ENCODE measurements around the gene EXOC3. TPM values are rescaled to one million over a fixed set of nuclear protein-coding genes. Genes with fewer than 3 reads are reported as not detected.
A peak's percentile ranks its signal among the peaks of the same experiment; 100 is the strongest.
"Not testable (repeated sequence)": the region's sequence is repeated elsewhere in the genome, so short reads cannot be mapped to it uniquely, and the experiment has no call there.

The EXOC3 gene
- total and polyA plus RNA-seq, 2 experiments from 2014 or later: 39.9 to 40.9 TPM

DNA sequence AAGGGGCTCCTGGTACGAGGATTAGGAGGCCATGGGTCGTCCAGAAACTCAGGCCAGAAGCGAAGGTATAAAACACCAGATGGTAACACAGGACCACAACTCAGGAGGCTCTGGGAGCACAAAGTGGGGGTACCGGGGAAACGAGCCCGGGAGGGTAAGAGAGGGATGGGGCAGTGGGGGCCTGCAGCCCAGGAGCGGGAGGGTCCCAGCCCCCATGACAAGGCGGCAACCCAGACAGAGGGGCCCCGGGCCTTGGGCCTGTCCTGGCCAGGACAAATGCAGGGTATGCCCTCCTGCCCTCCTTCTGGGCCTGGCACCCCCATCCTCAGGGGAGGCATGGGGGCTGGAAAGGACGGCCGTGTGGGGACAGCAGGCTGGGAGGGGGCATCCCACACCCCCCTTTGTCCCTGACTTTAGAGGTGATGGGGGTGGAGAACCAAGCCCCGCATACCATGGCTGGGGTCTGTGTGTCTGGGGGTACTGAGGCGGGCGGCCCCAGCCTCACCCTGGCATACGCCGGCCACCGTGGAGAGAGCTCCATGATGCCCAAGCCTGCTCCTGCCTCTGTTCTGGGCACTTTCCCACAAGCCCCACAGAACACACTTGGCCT is 47.0 kb upstream of the EXOC3 start:
- Histone ChIP-seq H3K4me1 (ENCODE audit: insufficient read depth) (peaks cover 48% of the 10 kb centered on the region), H3K79me2 (ENCODE audit: insufficient read depth) (peaks cover 11% of the 10 kb centered on the region), H3K27me3 (replicated peaks; ENCODE audit: insufficient read depth) (no peaks in the 10 kb centered on the region), H3K27ac (peak overlapping the region; percentile 91), H3K9me3 (ENCODE audit: low read depth) (no peaks in the 10 kb centered on the region), H2AFZ (no peak overlapping the region), H3K4me2 (ENCODE audit: unreplicated experiment) (peak overlapping the region; percentile 11), H4K20me1 (ENCODE audit: insufficient read depth) (no peaks in the 10 kb centered on the region), H3F3A (ENCODE audit: insufficient read depth) (peaks cover 26% of the 10 kb centered on the region), H3K9me2 (ENCODE audit: insufficient read depth) (no peaks in the 10 kb centered on the region), H3K36me3 (ENCODE audit: low read depth) (no peaks in the 10 kb centered on the region), H3K4me3 (no peak overlapping the region), H3K9ac (peak overlapping the region; percentile 81)
- DNase-seq: no peak
- WGBS, 2 experiments (ENCODE audit: low coverage in 1 of 2, low lambda C conversion rate in 2 of 2, missing lambda C conversion rate in 2 of 2): 87 to 88% methylated on average over 14 to 17 of the region's 17 CpGs
- in situ Hi-C loops (cut with MboI): no loop called here
- no peak for TF ChIP-seq EZH2 (IDR thresholded peaks at IDR 0.05; ENCODE audit: insufficient read depth, poor library complexity, severe bottlenecking)
- TF ChIP-seq EZH2phosphoT487 (IDR thresholded peaks at IDR 0.05; ENCODE audit: insufficient read depth, low read depth): no peak

DNA sequence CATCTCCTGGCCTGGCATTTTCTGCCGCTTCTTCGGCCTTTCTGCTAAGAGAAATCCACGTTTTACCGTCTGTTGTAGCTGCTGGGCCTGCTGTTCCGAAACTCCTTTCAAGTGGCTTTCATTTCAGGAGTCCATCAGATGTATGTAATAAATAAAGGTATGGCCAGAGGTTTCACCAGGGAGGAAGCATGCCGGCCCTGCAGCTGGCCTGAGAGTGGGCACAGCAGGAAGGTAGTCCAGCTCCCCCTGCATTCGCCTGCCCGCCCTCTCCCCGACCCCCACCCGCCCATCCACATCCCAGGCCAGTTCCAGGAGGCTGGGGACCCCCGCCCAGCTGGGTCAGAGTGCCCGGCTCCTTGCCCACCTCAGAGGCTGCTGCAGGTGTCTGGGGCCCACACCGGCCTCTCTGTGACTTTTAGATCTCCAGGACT is 46.4 kb upstream of the EXOC3 start:
- H2AFZ ChIP-seq: no peak overlapping the region
- H3K27me3 ChIP-seq (replicated peaks; ENCODE audit: insufficient read depth): no peaks in the 10 kb centered on the region
- no peaks in the 10 kb centered on the region for H3K9me2 ChIP-seq (ENCODE audit: insufficient read depth)
- H3K9me3 ChIP-seq (ENCODE audit: low read depth): no peaks in the 10 kb centered on the region
- peaks cover 51% of the 10 kb centered on the region for H3K4me1 ChIP-seq (ENCODE audit: insufficient read depth)
- H3K79me2 ChIP-seq (ENCODE audit: insufficient read depth): peaks cover 11% of the 10 kb centered on the region
- H3K9ac ChIP-seq: peak overlapping the region; percentile 81
- no peak for TF ChIP-seq EZH2phosphoT487 (IDR thresholded peaks at IDR 0.05; ENCODE audit: insufficient read depth, low read depth)
- no peak for TF ChIP-seq EZH2 (IDR thresholded peaks at IDR 0.05; ENCODE audit: insufficient read depth, poor library complexity, severe bottlenecking)
- no peaks in the 10 kb centered on the region for H4K20me1 ChIP-seq (ENCODE audit: insufficient read depth)
- WGBS, 2 experiments (ENCODE audit: low coverage in 1 of 2, low lambda C conversion rate in 2 of 2, missing lambda C conversion rate in 2 of 2): 84 to 90% methylated on average over 13 of the region's 13 CpGs
- no peak for DNase-seq
- no peak overlapping the region for H3K4me2 ChIP-seq (ENCODE audit: unreplicated experiment)
- H3K27ac ChIP-seq: peak overlapping the region; percentile 91
- H3K36me3 ChIP-seq (ENCODE audit: low read depth): no peaks in the 10 kb centered on the region
- in situ Hi-C loops (cut with MboI): no loop called here
- no peak overlapping the region for H3K4me3 ChIP-seq
- H3F3A ChIP-seq (ENCODE audit: insufficient read depth): peaks cover 26% of the 10 kb centered on the region

DNA sequence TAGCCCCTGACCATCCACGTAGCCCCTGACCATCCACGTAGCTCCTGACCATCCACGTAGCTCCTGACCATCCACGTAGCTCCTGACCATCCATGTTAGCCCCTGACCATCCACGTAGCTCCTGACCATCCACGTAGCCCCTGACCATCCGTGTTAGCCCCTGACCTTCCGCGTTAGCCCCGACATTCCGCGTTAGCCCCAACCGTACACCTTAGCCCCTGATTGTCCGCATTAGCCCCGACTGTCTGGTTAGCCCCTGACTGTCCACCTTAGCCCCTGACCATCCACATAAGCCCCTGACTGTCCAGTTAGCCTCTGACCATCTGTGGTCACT is 44.9 kb upstream of the EXOC3 start:
- in situ Hi-C loops (cut with MboI): not testable (repeated sequence)

DNA sequence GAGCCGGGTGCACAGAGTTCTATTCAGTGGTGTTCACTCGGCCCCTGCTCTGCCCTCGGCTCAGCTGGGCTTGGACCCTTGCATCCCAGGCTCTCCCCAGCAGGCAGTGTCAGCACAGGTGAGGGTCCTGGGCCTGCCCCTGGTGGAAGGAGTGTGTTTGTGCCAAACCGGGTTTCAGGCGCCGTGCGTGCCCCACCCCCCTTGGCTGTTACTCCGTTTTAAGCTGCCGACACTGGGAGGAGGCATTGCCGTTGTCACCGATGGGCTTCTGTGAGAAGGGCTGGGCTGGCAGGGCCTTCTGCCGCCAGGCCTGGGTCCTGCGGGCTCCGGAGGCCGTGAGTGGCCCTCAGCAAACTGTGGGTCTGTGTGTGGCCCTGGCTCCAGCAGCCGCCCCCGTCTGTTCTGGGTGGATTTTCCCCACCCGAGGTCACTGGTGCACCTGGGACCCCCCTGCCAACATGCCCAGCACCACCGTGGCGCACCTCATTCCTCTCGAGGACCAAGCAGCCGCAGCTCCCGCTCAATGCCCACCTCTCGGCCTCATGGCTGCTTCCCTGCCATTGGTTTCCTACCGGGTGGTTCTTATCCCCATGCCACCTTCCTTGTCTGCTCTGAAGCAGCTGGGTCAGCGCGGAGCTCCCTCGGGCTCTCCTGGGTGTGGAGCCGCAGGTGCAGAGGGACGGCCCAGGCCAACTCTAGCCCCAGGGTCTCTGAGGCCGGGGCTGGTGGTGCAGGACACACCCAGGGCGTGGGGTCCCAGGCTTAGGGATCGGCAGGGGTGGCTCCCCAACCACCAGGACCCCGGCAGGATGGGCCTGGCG is 44.3 kb upstream of the EXOC3 start:
- Histone ChIP-seq H3K27me3 (replicated peaks; ENCODE audit: insufficient read depth) (no peaks in the 10 kb centered on the region), H3K4me1 (ENCODE audit: insufficient read depth) (peaks cover 48% of the 10 kb centered on the region), H2AFZ (no peak overlapping the region), H3K9me2 (ENCODE audit: insufficient read depth) (no peaks in the 10 kb centered on the region), H3K79me2 (ENCODE audit: insufficient read depth) (peaks cover 11% of the 10 kb centered on the region), H3K27ac (peak overlapping the region; percentile 100), H3K4me3 (no peak overlapping the region), H3K4me2 (ENCODE audit: unreplicated experiment) (peak overlapping the region; percentile 74), H4K20me1 (ENCODE audit: insufficient read depth) (no peaks in the 10 kb centered on the region), H3K9ac (peak overlapping the region; percentile 98), H3K36me3 (ENCODE audit: low read depth) (no peaks in the 10 kb centered on the region), H3K9me3 (ENCODE audit: low read depth) (no peaks in the 10 kb centered on the region), H3F3A (ENCODE audit: insufficient read depth) (peaks cover 19% of the 10 kb centered on the region)
- TF ChIP-seq EZH2phosphoT487 (IDR thresholded peaks at IDR 0.05; ENCODE audit: insufficient read depth, low read depth) (no peak), EZH2 (IDR thresholded peaks at IDR 0.05; ENCODE audit: insufficient read depth, poor library complexity, severe bottlenecking) (no peak)
- in situ Hi-C loops (cut with MboI): no loop called here
- DNase-seq: no peak
- 63 to 64% methylated on average over 35 of the region's 35 CpGs for WGBS, 2 experiments (ENCODE audit: low coverage in 1 of 2, low lambda C conversion rate in 2 of 2, missing lambda C conversion rate in 2 of 2)

More for the DNA sequence above, 44.9 kb upstream of the EXOC3 start:
- not testable (repeated sequence) for H3K9me3 ChIP-seq (ENCODE audit: low read depth); H3K4me3 ChIP-seq; H2AFZ ChIP-seq; H4K20me1 ChIP-seq (ENCODE audit: insufficient read depth); H3K36me3 ChIP-seq (ENCODE audit: low read depth); H3K9me2 ChIP-seq (ENCODE audit: insufficient read depth); H3K4me2 ChIP-seq (ENCODE audit: unreplicated experiment); DNase-seq; H3K27me3 ChIP-seq (replicated peaks; ENCODE audit: insufficient read depth)
- H3K4me1 ChIP-seq (ENCODE audit: insufficient read depth): peaks cover 51% of the 10 kb centered on the region
- H3K9ac ChIP-seq: peak overlapping the region; percentile 98
- H3K79me2 ChIP-seq (ENCODE audit: insufficient read depth): peaks cover 11% of the 10 kb centered on the region
- 98 to 99% methylated on average over 10 to 15 of the region's 15 CpGs for WGBS, 2 experiments (ENCODE audit: low coverage in 1 of 2, low lambda C conversion rate in 2 of 2, missing lambda C conversion rate in 2 of 2)
- peaks cover 25% of the 10 kb centered on the region for H3F3A ChIP-seq (ENCODE audit: insufficient read depth)
- peak overlapping the region; percentile 100 for H3K27ac ChIP-seq

Data from GM23248 (cell line).